Peyer's patch (tissue), 4 donors: ENCODE data around the gene C20orf144. TPM values are rescaled to one million over a fixed set of nuclear protein-coding genes. Genes with fewer than 3 reads are reported as not detected.

Experiments
- DNase-seq, 3 donors: peaks; one replicate each; pipeline ENCODE4 v3.0.0-alpha.2; 2017 to 2019
- H3K27ac ChIP-seq, 4 donors: fragments of 200-600 bp; sonication (generic); one replicate each; pipeline ENCODE4 v1.5.1; 2016 to 2019
- H3K27me3 ChIP-seq, 2 donors: fragments of 200-600 bp; sonication (generic); one replicate each; pipeline ENCODE4 v1.5.1; 2019
- H3K36me3 ChIP-seq, 3 donors: fragments of 200-600 bp; sonication (generic); one replicate each; pipeline ENCODE4 v1.5.1; 2016 to 2019
- H3K4me1 ChIP-seq, 4 donors: fragments of 200-600 bp; sonication (generic); one replicate each; pipeline ENCODE4 v1.5.1; 2016 to 2019
- H3K4me3 ChIP-seq, 4 donors: fragments of 200-600 bp; sonication (generic); 1 replicate in 3 of 4; 2 replicates in 1 of 4; pipeline ENCODE4 v1.5.1; 2016 to 2019; ENCODE audit warnings: mild to moderate bottlenecking in 1 of 4
- H3K9me3 ChIP-seq, 4 donors: fragments of 200-600 bp; sonication (generic); one replicate each; pipeline ENCODE4 v1.5.1; 2016 to 2019; ENCODE audit warnings: mild to moderate bottlenecking in 1 of 4
- POLR2A ChIP-seq, 2 donors: fragments of 450-650 bp; IDR thresholded peaks; one replicate each; pipeline ENCODE4 v1.5.1; 2017; ENCODE audit warnings: antibody characterized with exemption in 2 of 2, mild to moderate bottlenecking in 2 of 2, moderate library complexity in 2 of 2
- total RNA-seq, 4 donors: library from RNA; depleted of rRNA; stranded (reverse); fragments of >200 nt; gene quantifications; one replicate each; pipeline ENCODE4 v1.1.0, GENCODE V29; 2016
- TF ChIP-seq, protein P1 (sequence below), 6 experiments: fragments of 450-650 bp in 4 of 6; fragments of 200-600 bp in 2 of 6; sonication (generic) in 1 of 6; IDR thresholded peaks; one replicate each; pipeline ENCODE4 v1.5.1; 2017 to 2019; ENCODE audit warnings: antibody characterized with exemption in 6 of 6, mild to moderate bottlenecking in 3 of 6, moderate library complexity in 1 of 6

C20orf144 gene
- total RNA-seq, 4 donors from 2014 or later: not detected

DNA sequence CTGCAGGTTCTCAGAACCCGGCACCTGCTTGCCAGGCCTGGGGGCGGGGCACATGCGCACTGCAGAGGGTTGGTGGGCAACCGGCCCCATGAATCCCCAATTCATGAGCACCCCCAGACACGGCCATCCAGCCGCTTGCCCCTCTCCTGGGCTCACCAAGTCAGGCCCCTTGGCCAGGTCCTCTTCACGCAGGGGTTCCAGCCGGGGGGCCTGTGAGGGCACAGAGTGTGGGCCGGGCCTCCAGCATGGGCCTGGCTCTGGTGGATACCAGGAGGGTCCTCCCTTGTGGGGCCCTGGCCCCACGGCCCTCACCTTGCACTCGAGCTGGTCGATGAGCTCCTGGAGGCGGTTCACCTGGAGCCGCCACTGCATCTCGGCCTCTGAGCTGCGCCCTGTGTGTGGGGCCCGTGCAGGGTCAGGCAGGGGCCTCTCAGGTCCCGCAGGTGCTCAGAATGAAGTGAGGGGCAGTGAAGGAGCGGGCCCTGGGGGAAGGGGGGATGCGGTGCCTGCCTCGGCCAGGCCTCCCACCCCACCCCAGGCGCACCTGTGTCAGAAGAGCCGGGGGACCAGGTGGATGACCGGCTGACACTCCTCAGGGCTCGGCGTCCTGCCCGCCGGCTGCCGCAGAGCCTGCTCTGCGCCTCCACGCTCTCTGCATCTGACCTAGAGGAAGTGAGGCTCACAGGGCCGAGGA, 2.6 kb upstream of the C20orf144 start:
- no peak overlapping the region for H3K27ac ChIP-seq
- no peaks in the 10 kb centered on the region for H3K9me3 ChIP-seq
- H3K4me1 ChIP-seq: peaks cover 0 to 28% (median 3%) of the 10 kb centered on the region in 4 donors
- peaks cover 0 to 43% (median 0%) of the 10 kb centered on the region in 3 donors for H3K36me3 ChIP-seq
- no peak overlapping the region for H3K4me3 ChIP-seq
- TF ChIP-seq, protein P1, sequence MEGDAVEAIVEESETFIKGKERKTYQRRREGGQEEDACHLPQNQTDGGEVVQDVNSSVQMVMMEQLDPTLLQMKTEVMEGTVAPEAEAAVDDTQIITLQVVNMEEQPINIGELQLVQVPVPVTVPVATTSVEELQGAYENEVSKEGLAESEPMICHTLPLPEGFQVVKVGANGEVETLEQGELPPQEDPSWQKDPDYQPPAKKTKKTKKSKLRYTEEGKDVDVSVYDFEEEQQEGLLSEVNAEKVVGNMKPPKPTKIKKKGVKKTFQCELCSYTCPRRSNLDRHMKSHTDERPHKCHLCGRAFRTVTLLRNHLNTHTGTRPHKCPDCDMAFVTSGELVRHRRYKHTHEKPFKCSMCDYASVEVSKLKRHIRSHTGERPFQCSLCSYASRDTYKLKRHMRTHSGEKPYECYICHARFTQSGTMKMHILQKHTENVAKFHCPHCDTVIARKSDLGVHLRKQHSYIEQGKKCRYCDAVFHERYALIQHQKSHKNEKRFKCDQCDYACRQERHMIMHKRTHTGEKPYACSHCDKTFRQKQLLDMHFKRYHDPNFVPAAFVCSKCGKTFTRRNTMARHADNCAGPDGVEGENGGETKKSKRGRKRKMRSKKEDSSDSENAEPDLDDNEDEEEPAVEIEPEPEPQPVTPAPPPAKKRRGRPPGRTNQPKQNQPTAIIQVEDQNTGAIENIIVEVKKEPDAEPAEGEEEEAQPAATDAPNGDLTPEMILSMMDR (IDR thresholded peaks at IDR 0.05): no peak
- no peak for TF ChIP-seq POLR2A (IDR thresholded peaks at IDR 0.05)
- DNase-seq: peak in 1 of 3 donors; percentile 27
- no peaks in the 10 kb centered on the region for H3K27me3 ChIP-seq

DNA sequence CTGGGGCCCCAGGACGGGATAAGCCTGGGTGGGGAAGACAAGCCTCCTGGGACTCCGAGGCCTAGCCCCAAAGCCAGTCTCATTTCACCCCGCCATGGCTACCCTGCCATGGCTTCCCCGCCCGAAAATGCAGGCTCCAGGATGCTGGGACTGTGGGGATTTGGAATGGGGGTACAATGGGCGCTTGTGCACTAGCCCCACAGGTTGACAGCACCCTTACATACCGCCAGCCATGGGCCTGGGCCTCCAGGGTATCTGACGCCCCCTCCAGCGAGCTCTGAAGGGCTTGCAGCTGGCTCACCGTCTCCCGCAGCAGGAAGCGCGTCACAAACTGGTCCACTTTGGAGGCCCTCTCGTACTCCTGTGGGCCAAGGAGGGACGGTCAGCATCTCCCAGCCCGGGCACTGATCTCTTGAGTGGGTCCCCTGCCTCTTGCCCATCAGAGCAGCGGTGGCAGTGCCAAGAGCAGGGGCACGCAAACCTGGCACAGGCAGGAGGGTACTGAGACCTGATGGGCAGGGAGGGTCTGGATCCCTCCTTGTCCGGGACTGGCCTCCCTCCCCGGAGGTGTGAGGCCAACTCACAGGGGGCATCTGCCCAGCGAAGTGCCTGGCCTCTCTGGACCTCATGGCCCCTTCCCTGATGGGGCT, 2.0 kb upstream of the C20orf144 start:
- peak in 1 of 3 donors; percentile 41 for DNase-seq
- TF ChIP-seq POLR2A (IDR thresholded peaks at IDR 0.05): no peak
- TF ChIP-seq, protein P1 (IDR thresholded peaks at IDR 0.05): no peak
- Histone ChIP-seq H3K36me3 (peaks cover 0 to 43% (median 0%) of the 10 kb centered on the region in 3 donors), H3K27me3 (no peaks in the 10 kb centered on the region), H3K9me3 (no peaks in the 10 kb centered on the region), H3K27ac (no peak overlapping the region), H3K4me3 (no peak overlapping the region), H3K4me1 (peaks cover 0 to 23% (median 4%) of the 10 kb centered on the region in 4 donors)

DNA sequence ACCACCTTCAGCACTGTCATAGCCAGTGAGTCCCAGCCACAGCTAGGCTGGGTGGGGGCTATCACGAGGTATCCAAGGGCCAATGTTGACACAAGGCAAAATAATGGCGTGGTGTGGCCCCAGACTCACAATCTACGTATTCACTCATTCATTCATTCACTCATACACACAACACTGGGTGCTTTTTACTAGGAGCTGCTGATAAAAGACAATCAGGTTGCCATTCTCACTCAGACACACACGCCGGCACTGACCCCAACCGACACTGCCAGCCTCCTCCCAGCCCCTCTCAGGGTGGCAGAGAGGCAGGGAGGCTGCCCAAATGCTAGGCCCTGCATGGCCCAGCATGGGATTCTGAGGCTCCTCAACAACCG, 1.5 kb upstream of the C20orf144 start:
- DNase-seq: no peak
- no peak for TF ChIP-seq POLR2A (IDR thresholded peaks at IDR 0.05)
- TF ChIP-seq, protein P1 (IDR thresholded peaks at IDR 0.05): no peak
- Histone ChIP-seq H3K4me1 (peaks cover 0 to 19% (median 4%) of the 10 kb centered on the region in 4 donors), H3K36me3 (peaks cover 0 to 43% (median 0%) of the 10 kb centered on the region in 3 donors), H3K9me3 (no peaks in the 10 kb centered on the region), H3K27ac (no peak overlapping the region), H3K4me3 (no peak overlapping the region), H3K27me3 (no peaks in the 10 kb centered on the region)

DNA sequence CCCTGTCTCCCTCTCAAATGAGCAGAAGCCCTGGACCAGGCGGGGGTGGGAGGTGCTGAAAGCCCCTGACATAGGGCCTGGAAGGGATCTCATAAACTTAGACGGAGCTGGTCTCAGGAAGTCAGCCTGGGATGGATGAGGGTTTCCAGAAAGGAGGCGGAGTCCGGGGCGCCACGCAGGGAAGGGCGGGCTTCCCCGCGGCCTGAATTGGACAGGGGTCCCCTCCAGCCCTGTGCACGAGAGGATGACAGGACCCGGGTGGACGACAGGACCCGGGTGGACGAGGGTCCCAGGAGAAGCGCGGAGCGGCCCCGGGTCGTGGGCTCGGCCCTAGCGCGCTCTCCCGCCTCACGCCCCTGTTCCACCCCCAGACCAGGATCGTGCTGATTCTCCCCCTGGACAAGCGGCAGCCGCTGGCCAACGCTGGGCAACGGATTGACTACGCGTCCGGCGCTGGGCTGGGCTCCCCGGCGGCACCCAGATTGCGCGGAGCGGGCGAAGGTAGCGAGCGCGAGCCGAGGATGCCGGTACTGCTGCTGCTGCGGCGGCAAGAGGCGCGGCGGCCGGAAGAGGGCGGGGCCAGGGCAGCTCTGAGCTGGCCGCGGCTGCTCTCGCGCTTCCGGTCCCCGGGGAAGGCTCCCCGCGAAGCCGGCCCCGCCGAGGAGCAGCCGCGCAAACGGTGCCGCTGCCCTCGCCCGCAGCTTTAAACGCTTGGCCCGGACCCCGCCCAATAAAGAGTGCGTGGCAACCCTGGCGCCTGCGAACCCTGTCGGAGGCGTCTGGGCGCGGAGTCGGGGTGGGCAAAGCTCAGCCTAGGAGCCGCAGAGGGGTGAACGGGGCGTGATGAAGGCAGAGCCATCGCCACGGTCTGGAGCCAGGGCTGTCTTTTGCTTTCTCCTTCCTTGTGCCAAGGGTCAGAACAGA, 1.3 kb downstream of the C20orf144 start:
- TF ChIP-seq, protein P1 (IDR thresholded peaks at IDR 0.05): peak in 2 of 6 experiments; percentile 8 to 25
- TF ChIP-seq POLR2A (IDR thresholded peaks at IDR 0.05): peak; percentile 78 to 80
- H3K4me3 ChIP-seq: peak overlapping the region; percentile 61 to 78 (median 72)
- peak overlapping the region; percentile 86 to 93 (median 91) for H3K27ac ChIP-seq
- DNase-seq: peak; percentile 84 to 94 (median 91)
- H3K4me1 ChIP-seq: peaks cover 0 to 38% (median 10%) of the 10 kb centered on the region in 4 donors
- no peaks in the 10 kb centered on the region for H3K9me3 ChIP-seq
- H3K27me3 ChIP-seq: no peaks in the 10 kb centered on the region
- H3K36me3 ChIP-seq: peaks cover 0 to 24% (median 0%) of the 10 kb centered on the region in 3 donors

DNA sequence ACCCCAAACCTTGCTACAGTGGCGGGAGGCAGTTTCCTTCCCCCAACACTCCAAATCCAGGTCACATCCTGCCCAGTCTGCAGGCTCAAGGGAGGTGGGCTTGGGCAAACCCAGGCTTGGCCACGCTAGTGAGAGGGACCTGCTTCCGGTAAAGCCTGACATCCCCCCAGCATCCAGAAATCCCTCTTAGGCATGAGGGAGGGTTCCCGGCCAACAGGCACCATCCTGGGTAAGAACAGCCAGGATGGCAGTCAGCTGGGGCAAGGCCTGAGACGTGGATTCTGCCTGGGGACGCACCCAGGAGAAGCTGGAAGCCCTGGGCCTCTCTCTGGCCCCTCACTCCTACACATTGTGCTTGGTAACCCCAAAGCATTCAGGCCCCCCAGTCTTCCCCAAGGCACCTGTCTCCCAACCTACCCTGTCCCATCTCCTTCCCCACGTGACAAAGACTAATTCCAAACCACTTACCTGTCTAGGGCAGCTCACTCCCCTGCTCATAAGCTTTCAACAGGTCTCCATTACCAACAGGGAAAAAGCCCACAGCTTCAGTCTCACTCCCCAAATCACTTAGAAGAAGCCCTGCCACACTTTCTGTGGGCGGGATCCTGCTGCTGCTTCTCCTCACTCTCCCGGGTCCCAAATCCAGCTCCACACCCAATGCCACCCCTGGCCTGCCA, 2.1 kb downstream of the C20orf144 start:
- H3K36me3 ChIP-seq: peaks cover 0 to 20% (median 0%) of the 10 kb centered on the region in 3 donors
- H3K27me3 ChIP-seq: no peaks in the 10 kb centered on the region
- DNase-seq: no peak
- TF ChIP-seq, protein P1 (IDR thresholded peaks at IDR 0.05): no peak
- TF ChIP-seq POLR2A (IDR thresholded peaks at IDR 0.05): no peak
- no peaks in the 10 kb centered on the region for H3K9me3 ChIP-seq
- peak overlapping the region; percentile 86 to 93 (median 91) for H3K27ac ChIP-seq
- H3K4me1 ChIP-seq: peaks cover 0 to 40% (median 10%) of the 10 kb centered on the region in 4 donors
- peak overlapping the region; percentile 61 to 78 (median 72) for H3K4me3 ChIP-seq
